NCI-H774 (cell line): Measurements from ENCODE around the gene TASP1.
"Not testable (repeated sequence)": the region's sequence is repeated elsewhere in the genome, so short reads cannot be mapped to it uniquely, and the experiment has no call there.

Experiments used
- DNase-seq: peaks from one replicate; lab custom pipeline; 2025; lab: John Stamatoyannopoulos, UW

TASP1 gene

GRCh38 chr20:13397300-13397724 is 241.4 kb downstream of the TASP1 start:
- DNase-seq: no peak

- no peak for DNase-seq
Observed at GRCh38 chr20:13396826-13397225, 241.9 kb downstream of the TASP1 start.

- DNase-seq: no peak
Observed at GRCh38 chr20:13396022-13396421, 242.7 kb downstream of the TASP1 start.

DNA sequence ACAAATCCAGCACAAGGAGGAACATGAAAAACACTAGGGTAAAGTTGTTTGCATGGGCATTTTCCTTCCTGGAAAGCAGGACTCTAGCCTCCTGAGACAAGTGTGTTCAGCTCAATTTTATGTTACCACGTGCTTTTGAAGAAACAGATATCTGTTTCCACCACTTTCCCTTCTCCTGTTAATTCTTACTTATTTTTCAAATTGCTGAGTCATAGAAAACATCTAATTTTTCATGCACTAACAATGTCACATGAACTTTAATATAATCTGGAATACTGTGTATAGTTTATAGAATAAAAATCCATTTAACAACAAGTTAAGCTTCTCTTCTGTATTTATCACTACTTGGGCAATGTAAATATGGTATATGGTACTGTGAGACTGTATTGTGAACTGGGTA is 243.5 kb downstream of the TASP1 start:
- no peak for DNase-seq

GRCh38 chr20:13392391-13392790 is 246.3 kb downstream of the TASP1 start:
- DNase-seq: no peak

DNA sequence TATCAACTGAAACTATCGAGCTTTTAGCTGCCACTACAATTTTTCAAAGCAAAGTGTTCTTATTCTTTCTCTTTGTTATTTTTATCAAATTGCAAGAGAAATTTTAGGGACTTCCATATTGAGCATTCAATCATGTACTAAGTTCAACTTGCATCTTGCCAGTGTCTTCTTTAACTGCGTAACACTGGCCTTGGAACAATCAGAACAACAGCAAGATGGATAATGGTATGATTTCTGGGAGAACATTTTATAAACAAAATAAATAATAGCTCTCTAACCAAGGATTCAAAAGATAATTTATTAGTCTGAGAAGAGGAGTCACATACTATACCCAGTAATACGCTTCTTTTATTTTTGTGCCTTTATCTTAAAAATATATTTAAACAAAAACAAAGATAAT is 249.6 kb downstream of the TASP1 start:
- no peak for DNase-seq

DNA sequence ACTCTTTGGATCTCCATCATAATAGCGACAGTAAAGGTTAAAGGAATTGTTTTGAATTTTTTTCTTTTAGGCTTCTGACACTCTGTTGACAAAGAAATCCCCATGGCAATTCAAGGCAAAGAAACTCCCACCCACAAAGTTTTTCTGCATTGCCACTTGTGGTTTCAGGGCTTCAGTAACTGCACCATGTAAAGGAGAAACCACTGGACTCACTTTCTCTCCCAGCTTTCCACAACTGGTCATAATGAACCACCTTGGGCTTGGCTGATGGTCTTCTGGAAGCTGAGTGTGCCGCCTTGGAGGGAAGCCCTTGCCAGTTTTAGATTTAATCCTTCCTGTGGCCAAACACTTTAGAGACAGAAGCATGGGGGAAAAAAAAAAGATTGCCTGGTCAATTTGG is 254.6 kb downstream of the TASP1 start:
- no peak for DNase-seq

DNA sequence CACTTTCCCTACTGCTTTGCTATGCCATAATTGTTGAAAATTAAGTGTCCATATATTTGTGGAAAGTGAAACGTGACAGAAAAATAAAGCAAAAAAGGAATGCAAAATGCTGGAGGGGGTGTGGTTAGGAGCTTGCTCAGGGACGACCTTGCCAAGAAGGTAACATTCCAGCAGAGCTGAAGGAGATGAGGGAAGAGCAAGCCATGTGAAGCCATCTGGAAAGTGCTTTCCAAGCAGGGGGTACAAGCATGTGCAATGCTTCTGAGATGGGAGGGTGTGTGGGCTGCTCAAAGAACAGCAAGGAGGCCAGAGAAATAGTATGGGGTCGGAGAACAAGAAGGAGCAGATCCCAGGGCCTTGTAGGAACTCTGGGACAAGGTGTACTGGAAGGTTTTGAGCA is 255.9 kb downstream of the TASP1 start:
- DNase-seq: no peak

- DNase-seq: not testable (repeated sequence)
Observed at GRCh38 chr20:13380497-13381229, 258.1 kb downstream of the TASP1 start.

GRCh38 chr20:13373400-13373799 is 265.3 kb downstream of the TASP1 start:
- no peak for DNase-seq

DNA sequence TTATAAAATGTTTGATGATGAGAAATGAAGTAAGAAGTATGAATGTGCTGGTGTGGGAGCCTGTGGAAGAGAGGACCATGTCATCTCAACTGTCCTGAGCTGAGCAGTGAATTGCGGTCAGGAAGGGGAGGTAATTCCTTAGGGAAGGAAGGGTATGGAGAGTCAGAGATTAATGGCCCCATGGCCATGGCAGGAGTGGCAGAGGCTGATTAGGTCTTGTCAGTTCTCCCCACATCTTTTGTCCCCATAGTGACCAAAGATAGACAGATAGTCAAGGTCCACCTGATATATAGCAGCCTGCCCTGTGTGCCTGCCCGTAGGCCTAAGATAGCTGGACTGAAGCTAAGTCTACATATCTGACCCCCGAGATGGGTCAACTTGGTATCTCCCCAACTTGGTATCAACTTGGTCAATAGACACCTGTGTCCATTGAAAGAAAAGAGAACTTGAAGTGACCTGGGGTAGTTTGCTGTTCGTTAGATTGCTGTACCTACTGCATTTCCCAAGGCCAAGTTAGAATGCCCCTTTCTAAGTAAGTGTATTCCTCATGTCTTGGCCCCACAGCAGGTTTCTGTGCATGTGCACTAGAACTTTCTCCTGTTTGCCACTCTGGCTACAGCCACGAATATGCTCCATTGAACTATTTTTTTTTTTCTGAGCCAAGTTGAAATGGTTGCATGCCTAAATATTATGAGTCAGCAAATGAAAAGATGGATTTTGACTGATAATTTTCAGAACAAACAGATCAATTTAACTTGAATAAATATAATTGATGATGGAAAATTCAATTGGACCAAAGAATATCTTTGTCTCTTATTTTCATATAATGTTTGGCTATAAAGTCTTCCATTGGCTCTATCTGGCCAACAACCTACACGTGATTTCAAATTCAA is 274.2 kb downstream of the TASP1 start:
- DNase-seq: no peak

DNA sequence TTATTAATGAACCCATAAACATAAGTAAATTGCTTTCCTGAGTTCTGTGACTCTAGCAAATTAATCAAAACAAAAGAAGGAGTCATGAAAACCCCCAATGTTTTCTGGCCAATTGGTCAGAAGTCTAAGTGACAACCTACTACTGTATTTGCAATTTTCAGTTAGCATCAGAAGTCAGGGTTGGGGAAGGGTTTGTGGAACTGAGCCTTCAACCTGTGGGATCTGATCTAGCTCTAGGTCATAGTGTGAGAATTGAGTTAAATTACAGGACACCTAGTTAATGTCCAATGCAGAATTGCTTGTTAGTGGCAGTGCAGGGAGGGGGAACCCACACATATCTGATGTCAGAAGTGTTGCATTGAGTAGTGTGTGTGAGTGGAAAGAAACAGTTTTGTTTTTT is 275.3 kb downstream of the TASP1 start:
- no peak for DNase-seq

DNA sequence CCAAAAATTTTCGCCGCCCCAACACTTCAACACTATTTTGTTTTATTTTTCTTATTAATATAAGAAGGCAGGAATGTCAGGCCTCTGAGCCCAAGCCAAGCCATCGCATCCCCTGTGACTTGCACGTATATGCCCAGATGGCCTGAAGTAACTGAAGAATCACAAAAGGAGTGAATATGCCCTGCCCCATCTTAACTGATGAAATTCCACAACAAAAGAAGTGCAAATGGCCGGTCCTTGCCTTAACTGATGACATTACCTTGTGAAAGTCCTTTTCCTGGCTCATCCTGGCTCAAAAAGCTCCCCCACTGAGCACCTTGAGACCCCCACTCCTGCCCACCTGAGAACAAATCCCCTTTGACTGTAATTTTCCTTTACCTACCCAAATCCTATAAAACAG is 276.6 kb downstream of the TASP1 start:
- not testable (repeated sequence) for DNase-seq

DNA sequence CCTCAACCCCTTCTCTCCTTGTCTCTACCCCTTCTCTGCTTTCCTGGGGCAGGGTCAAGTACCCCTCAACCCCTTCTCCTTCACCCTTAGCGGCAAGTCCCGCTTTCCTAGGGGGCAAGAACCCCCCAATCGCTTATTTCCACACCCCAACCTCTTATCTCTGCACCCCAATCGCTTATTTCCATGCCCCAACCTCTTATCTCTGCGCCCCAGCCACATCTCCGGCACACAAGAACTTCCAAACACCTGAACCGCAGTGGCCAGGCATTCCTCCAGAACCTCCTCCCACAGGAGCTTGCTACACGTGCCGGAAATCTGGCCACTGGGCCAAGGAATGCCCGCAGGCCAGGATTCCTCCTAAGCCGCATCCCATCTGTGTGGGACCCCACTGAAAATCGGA is 279.8 kb downstream of the TASP1 start:
- not testable (repeated sequence) for DNase-seq

- not testable (repeated sequence) for DNase-seq
Observed at GRCh38 chr20:13357782-13358181, 280.9 kb downstream of the TASP1 start.

- no peak for DNase-seq
Observed at GRCh38 chr20:13356591-13356990, 282.1 kb downstream of the TASP1 start.

DNA sequence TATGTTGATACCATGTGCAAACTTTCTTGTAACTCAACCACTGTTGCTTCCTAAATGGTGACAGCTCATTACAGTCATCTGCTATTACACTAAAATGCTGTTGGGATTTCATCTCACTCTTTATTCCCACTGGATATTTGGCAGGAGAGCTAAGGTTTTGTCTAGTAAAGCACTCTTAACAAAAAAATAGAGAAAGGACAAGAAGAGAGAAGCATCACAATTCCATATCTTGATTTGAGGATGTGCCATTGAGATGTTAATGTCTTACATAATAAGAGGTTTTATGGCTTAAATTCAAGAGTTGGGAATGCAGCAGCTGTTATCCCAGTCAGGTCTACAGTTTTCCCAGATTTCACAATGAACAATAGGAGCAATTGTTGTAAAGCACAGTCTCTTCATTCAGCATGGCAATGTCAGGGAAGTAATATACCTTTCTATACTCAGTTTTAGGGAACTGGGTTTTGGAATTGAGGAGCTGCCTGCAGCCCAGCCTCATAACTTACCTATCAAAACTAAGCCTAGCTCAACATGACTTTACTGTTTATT is 282.7 kb downstream of the TASP1 start:
- DNase-seq: no peak

DNA sequence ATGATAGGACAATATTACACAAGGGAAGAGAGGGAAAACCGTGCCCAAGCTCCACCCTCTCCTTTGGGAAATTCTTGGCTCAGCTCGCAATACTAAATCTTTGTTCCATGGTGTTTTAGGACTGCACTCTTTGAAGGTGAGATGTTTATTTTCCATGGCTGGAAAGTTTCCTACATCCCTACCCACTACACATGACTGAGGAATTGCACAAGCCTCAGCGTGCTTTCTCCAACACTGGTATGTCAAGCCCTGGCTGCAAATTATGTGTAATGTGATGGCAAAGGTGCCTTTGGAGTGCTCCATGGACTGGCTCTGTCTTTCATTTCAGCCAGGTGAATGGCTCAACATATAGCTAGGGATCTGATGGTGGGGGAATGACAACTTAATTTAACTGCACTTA is 283.3 kb downstream of the TASP1 start:
- DNase-seq: no peak

DNA sequence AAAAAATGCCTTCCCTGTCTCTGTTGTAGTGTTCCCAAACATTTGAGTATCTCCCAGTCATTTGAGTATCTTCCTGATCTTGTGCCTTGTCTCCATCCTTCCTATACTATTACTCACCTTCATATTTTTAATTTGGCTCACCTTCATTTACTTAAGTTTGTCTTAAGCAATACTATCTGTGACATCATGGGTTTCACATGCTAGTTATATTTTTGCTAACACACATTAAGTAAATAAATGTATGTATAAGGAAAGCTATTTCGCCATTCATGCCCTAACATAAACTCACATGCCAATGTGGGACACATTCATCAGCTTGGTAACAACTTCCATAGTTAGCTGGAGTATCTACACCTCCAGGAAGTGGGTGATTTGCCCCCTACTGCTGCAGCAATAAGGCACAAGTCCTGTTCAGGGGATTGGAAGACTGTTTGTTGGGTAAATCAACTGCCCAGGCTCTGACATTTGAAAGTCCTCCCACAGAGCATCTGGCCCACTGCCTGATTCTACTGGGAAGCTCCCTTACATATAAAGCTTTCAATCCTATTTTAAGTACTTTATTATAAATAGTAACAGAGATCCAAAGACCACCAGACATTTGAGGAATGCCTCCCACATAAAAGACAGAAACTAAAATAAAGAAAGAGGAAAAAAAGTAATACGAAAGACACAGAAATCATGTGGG is 285.3 kb downstream of the TASP1 start:
- DNase-seq: no peak

GRCh38 chr20:13349235-13349604 is 289.5 kb downstream of the TASP1 start:
- no peak for DNase-seq

DNA sequence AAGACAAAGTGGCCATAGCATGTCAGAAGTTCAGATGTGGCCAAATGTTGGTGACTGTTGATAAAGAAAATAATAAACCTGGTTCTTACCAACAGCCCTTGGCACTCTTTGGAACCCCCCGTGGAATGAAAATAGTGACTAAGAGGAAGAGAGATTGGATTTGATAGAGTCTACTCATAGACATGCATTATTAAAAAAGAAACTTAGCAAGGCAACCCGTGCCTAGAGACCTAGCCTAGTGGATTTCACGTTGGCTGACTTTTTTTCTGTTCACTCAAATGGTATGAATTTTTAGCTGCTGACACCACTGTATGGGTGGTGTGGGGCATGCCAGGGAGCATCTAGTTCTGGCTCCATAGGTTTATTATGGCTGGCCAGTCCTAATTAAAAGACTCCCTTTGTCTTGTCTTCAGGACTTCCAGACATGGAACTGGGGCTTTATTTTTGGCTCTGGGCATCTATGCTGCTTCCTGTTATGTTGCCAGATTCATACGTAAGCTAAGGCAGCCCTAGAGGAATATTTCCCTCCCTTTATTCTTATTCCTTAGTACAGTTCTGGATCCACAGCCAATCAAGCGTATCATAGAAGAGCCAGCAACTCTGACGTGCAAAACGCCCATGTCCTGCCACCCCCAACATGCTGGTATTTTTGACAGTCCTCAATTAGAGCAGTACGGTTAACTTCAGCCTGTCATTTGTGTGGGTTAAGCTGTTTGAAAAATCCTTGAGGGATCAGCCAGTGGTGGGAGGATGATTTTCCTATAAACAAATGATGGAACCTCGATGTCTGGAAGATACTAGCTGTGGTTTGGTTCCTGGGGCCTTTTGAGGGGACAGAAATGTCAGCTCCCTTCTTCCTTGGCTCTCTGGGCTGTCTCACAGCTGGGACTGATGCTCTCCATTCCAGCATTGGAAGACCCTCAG is 290.2 kb downstream of the TASP1 start:
- no peak for DNase-seq
